ENCODE data around the gene ZNF195.
"Not testable (repeated sequence)": the region's sequence is repeated elsewhere in the genome, so short reads cannot be mapped to it uniquely, and the experiment has no call there.

The ZNF195 gene

DNA sequence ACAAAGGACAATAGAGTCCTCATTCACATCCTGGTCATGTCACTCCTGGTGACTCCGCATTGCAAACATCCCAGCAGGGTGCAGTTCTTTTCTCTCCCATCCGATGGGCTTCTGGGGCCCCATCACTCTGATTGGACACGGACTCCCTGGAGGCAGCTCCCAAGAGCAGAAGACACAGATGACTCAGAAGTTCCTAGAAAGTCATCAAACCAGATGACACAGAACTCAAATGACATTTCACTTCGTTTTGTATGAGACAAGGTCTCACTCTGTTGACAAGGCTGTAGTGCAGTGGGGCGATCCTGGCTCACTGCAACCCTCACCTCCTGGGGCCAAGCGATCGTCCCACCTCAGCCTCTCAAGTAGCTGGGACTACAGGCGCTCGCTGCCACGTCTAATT, 33.2 kb downstream of the ZNF195 start:
- TF ChIP-seq ZNF274 (IDR thresholded peaks at IDR 0.05; ENCODE audit: low read depth, low read length): no peak
- TF ChIP-seq YY1 (IDR thresholded peaks at IDR 0.05; ENCODE audit: insufficient read depth, insufficient read length): no peak
- TF ChIP-seq SUZ12 (IDR thresholded peaks at IDR 0.05; ENCODE audit: extremely low read depth, insufficient read depth, insufficient read length): no peak
- Histone ChIP-seq H3K27me3 (ENCODE audit: insufficient read depth, insufficient read length) (no peaks in the 10 kb centered on the region), H3K36me3 (ENCODE audit: insufficient read depth, insufficient read length, low read length) (no peaks in the 10 kb centered on the region), H3K9me3 (ENCODE audit: insufficient read depth, low read length) (peaks cover 12% of the 10 kb centered on the region), H3K4me1 (ENCODE audit: insufficient read depth, insufficient read length) (no peaks in the 10 kb centered on the region), H3K9ac (ENCODE audit: insufficient read length, low read depth) (no peak overlapping the region), H3K4me3 (ENCODE audit: insufficient read length, low read depth) (no peak overlapping the region)
- DNase-seq (ENCODE audit: low read depth, low spot score): no peak

DNA sequence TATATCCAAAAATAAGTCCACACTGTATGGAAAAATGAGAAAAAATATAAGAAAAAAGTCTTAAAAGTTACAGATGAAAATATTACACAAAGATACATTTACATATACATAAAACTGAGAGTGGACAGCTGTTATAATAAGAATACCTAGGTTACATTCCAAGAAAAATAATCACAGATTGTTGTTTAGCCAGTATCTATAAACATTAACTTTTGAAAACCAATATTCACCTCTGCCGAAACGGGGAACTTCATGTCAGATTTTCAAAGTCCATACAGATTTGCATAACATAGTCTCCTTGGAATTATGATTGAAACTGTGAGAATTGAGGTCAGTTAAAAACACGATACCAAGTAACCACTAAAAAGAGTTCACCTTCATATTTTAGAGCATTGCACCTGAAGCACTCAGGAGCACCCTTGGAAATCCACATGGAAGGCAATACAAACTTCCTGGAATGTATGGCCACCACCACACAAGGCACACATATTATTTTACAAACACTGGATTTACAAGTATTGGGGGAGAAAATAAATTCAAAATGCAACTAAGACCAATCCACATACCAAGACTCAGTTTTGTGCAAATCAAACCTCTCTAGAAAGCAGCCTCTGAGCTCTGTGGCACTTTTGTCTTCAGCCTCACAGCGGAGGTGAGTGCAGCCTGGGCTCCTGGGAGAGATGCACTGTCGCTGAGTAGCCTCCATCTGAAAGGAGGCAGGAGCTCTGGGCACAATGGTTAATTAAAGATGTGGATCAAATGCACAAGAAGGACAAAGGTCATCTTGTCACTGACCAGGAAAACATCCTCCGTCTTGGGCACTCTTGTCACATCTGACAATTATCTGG, 34.4 kb downstream of the ZNF195 start:
- Histone ChIP-seq H3K4me1 (ENCODE audit: insufficient read depth, insufficient read length) (no peaks in the 10 kb centered on the region), H3K36me3 (ENCODE audit: insufficient read depth, insufficient read length, low read length) (no peaks in the 10 kb centered on the region), H3K27me3 (ENCODE audit: insufficient read depth, insufficient read length) (no peaks in the 10 kb centered on the region), H3K4me3 (ENCODE audit: insufficient read length, low read depth) (no peak overlapping the region), H3K9ac (ENCODE audit: insufficient read length, low read depth) (no peak overlapping the region), H3K9me3 (ENCODE audit: insufficient read depth, low read length) (peaks cover 12% of the 10 kb centered on the region)
- no peak for TF ChIP-seq SUZ12 (IDR thresholded peaks at IDR 0.05; ENCODE audit: extremely low read depth, insufficient read depth, insufficient read length)
- DNase-seq (ENCODE audit: low read depth, low spot score): no peak

DNA sequence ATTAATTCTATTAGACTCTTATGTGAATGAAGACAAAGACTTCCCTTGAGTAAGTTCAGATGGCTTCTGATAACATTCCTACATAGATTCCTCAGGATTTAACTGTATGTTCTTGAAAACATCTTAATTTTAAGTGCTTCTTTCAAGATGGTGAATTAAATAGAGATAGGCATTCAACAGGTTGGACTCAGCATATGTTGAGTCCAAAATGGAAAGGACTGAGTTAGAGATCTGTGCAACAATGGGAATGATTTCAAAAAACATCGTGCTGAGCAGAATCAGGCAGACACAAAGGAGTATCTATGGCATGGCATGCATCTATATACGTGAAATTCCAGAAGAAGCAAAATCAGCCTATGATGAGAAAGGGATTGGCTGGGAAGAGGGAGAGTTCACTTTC, 36.2 kb downstream of the ZNF195 start:
- TF ChIP-seq YY1 (IDR thresholded peaks at IDR 0.05; ENCODE audit: insufficient read depth, insufficient read length) (no peak), ZNF274 (IDR thresholded peaks at IDR 0.05; ENCODE audit: low read depth, low read length) (no peak), SUZ12 (IDR thresholded peaks at IDR 0.05; ENCODE audit: extremely low read depth, insufficient read depth, insufficient read length) (no peak)
- DNase-seq (ENCODE audit: low read depth, low spot score): no peak
- H3K4me1 ChIP-seq (ENCODE audit: insufficient read depth, insufficient read length): no peaks in the 10 kb centered on the region
- H3K36me3 ChIP-seq (ENCODE audit: insufficient read depth, insufficient read length, low read length): no peaks in the 10 kb centered on the region
- no peak overlapping the region for H3K9ac ChIP-seq (ENCODE audit: insufficient read length, low read depth)
- no peaks in the 10 kb centered on the region for H3K27me3 ChIP-seq (ENCODE audit: insufficient read depth, insufficient read length)
- peaks cover 21% of the 10 kb centered on the region for H3K9me3 ChIP-seq (ENCODE audit: insufficient read depth, low read length)
- H3K4me3 ChIP-seq (ENCODE audit: insufficient read length, low read depth): no peak overlapping the region

DNA sequence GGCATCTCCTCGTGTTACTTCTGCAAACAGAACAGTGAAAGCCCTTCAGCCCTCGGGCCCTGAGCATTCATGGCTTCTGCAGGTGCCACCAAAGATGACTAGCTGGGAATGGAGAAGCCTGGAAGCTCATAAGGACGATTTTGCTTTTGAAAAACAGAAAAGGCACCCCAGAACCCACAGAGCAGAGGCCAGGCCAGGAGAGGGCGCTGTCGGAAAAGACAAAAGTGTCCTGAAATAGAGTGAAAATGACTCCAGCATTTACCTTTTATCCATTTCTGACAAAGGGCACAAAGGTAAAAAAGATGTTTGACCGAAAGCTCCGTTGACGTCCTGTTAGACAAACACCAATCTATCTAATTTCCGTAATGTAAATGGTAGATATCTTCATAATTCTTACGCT, 37.6 kb downstream of the ZNF195 start:
- no peak overlapping the region for H3K4me3 ChIP-seq (ENCODE audit: insufficient read length, low read depth)
- no peak overlapping the region for H3K9ac ChIP-seq (ENCODE audit: insufficient read length, low read depth)
- no peaks in the 10 kb centered on the region for H3K27me3 ChIP-seq (ENCODE audit: insufficient read depth, insufficient read length)
- H3K4me1 ChIP-seq (ENCODE audit: insufficient read depth, insufficient read length): no peaks in the 10 kb centered on the region
- peaks cover 8% of the 10 kb centered on the region; the same call in 1 of the 2 replicates for H3K9me3 ChIP-seq (ENCODE audit: insufficient read depth, low read length)
- TF ChIP-seq YY1 (IDR thresholded peaks at IDR 0.05; ENCODE audit: insufficient read depth, insufficient read length) (no peak), SUZ12 (IDR thresholded peaks at IDR 0.05; ENCODE audit: extremely low read depth, insufficient read depth, insufficient read length) (no peak), ZNF274 (IDR thresholded peaks at IDR 0.05; ENCODE audit: low read depth, low read length) (no peak)
- peak; percentile 43 for DNase-seq (ENCODE audit: low read depth, low spot score)
- no peaks in the 10 kb centered on the region for H3K36me3 ChIP-seq (ENCODE audit: insufficient read depth, insufficient read length, low read length)

DNA sequence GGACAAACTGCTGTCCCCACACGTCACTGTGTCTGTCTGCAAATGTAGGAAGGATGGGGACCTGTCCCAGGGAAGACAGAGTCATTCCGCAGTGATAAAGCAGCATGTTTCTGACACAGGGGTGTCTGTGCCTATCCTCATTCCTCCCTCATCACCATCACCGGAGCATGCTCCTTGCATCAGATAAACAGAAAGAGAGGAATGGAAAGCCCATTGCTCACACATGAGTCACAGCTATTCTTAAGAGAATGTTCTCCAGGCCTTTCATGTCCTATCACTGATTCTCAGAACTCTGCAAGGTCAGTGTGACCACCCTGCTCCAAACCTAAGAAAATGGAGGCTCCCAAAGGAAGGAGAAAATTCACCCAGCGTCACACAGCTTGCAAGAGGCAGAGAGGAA, 38.9 kb downstream of the ZNF195 start:
- TF ChIP-seq ZNF274 (IDR thresholded peaks at IDR 0.05; ENCODE audit: low read depth, low read length) (no peak), SUZ12 (IDR thresholded peaks at IDR 0.05; ENCODE audit: extremely low read depth, insufficient read depth, insufficient read length) (no peak), YY1 (IDR thresholded peaks at IDR 0.05; ENCODE audit: insufficient read depth, insufficient read length) (no peak)
- no peak overlapping the region for H3K4me3 ChIP-seq (ENCODE audit: insufficient read length, low read depth)
- peaks cover 8% of the 10 kb centered on the region; the same call in 1 of the 2 replicates for H3K9me3 ChIP-seq (ENCODE audit: insufficient read depth, low read length)
- no peak for DNase-seq (ENCODE audit: low read depth, low spot score)
- H3K27me3 ChIP-seq (ENCODE audit: insufficient read depth, insufficient read length): no peaks in the 10 kb centered on the region
- H3K4me1 ChIP-seq (ENCODE audit: insufficient read depth, insufficient read length): no peaks in the 10 kb centered on the region
- no peaks in the 10 kb centered on the region for H3K36me3 ChIP-seq (ENCODE audit: insufficient read depth, insufficient read length, low read length)
- no peak overlapping the region for H3K9ac ChIP-seq (ENCODE audit: insufficient read length, low read depth)

DNA sequence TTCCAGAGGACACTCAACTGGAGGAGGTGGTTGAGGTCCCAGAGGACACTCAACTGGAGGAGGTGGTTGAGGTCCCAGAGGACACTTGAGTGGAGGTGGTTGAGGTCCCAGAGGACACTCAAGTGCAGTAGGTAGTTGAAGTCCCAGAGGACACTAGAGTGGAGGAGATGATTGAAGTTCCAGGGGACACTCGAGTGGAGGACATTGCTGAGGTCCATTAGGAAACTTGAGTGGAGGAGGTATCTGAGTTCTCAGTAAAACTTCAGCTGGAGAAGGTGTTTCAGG, 39.7 kb downstream of the ZNF195 start:
- no peak for DNase-seq (ENCODE audit: low read depth, low spot score)
- no peaks in the 10 kb centered on the region for H3K4me1 ChIP-seq (ENCODE audit: insufficient read depth, insufficient read length)
- TF ChIP-seq SUZ12 (IDR thresholded peaks at IDR 0.05; ENCODE audit: extremely low read depth, insufficient read depth, insufficient read length): no peak
- no peak for TF ChIP-seq ZNF274 (IDR thresholded peaks at IDR 0.05; ENCODE audit: low read depth, low read length)
- no peak for TF ChIP-seq YY1 (IDR thresholded peaks at IDR 0.05; ENCODE audit: insufficient read depth, insufficient read length)
- no peak overlapping the region for H3K4me3 ChIP-seq (ENCODE audit: insufficient read length, low read depth)
- H3K27me3 ChIP-seq (ENCODE audit: insufficient read depth, insufficient read length): no peaks in the 10 kb centered on the region
- peaks cover 8% of the 10 kb centered on the region; the same call in 1 of the 2 replicates for H3K9me3 ChIP-seq (ENCODE audit: insufficient read depth, low read length)
- no peaks in the 10 kb centered on the region for H3K36me3 ChIP-seq (ENCODE audit: insufficient read depth, insufficient read length, low read length)
- no peak overlapping the region for H3K9ac ChIP-seq (ENCODE audit: insufficient read length, low read depth)

DNA sequence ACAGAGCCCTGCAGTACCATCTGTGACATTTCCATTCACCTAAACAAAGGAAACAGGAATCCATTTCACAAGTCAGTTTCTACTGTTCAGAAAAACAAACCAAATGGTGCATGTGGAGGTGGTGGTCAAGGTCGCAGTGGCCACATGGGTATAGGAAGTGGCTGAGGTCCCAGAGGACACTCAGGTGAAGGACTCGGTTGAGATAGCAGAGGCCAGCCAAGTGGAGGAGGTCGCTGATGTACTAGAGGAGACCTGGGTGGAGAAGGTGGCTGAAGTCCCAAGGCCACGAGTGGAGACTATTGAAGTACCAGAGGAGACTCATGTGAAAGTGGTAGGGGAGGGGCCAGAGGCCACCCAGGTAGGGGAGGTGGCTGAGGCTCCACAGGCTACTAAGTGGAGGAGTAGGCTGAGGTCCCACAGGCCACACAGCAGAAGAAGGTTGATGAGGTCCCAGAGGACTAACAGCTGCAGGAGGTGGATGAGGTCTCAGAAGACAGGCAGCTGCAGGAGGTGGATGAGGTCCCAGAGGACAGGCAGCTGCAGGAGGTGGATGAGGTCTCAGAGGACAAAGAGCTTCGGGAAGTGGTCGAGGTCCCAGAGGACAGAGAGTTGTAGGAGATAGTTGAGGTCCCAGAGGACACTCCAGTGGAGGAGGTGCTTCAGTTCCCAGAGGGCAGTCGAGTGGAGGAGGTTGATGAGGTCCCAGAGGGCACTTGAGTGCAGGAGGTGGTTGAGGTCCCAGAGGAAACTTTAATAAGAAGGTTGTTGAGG, 40.2 kb downstream of the ZNF195 start:
- Histone ChIP-seq H3K4me1 (ENCODE audit: insufficient read depth, insufficient read length) (no peaks in the 10 kb centered on the region), H3K4me3 (ENCODE audit: insufficient read length, low read depth) (no peak overlapping the region), H3K9me3 (ENCODE audit: insufficient read depth, low read length) (peaks cover 8% of the 10 kb centered on the region; the same call in 1 of the 2 replicates), H3K36me3 (ENCODE audit: insufficient read depth, insufficient read length, low read length) (no peaks in the 10 kb centered on the region), H3K9ac (ENCODE audit: insufficient read length, low read depth) (no peak overlapping the region), H3K27me3 (ENCODE audit: insufficient read depth, insufficient read length) (no peaks in the 10 kb centered on the region)
- TF ChIP-seq ZNF274 (IDR thresholded peaks at IDR 0.05; ENCODE audit: low read depth, low read length) (no peak), SUZ12 (IDR thresholded peaks at IDR 0.05; ENCODE audit: extremely low read depth, insufficient read depth, insufficient read length) (no peak), YY1 (IDR thresholded peaks at IDR 0.05; ENCODE audit: insufficient read depth, insufficient read length) (no peak)
- no peak for DNase-seq (ENCODE audit: low read depth, low spot score)

DNA sequence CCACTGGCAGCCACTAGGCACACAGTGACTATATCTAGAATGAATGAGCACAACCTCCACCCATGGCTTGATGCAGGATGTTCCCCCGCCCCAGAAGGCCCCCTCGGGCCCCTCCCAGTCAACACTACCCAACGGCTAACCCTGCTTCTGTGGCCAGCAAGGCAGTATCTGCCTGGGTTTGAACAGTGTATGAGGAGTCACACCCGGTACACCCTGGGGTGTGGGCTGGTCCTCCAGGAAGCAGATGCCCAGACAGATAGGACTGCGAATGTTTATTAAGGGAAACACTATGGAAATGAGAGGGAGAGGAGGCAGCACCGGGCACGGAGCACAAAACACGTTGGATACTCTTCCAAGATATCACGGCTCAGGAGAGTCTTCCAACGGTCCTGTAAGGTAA, 42.5 kb downstream of the ZNF195 start:
- DNase-seq (ENCODE audit: low read depth, low spot score); H3K4me3 ChIP-seq (ENCODE audit: insufficient read length, low read depth); H3K4me1 ChIP-seq (ENCODE audit: insufficient read depth, insufficient read length); H3K27me3 ChIP-seq (ENCODE audit: insufficient read depth, insufficient read length); H3K36me3 ChIP-seq (ENCODE audit: insufficient read depth, insufficient read length, low read length); H3K9ac ChIP-seq (ENCODE audit: insufficient read length, low read depth); H3K9me3 ChIP-seq (ENCODE audit: insufficient read depth, low read length): not testable (repeated sequence)

DNA sequence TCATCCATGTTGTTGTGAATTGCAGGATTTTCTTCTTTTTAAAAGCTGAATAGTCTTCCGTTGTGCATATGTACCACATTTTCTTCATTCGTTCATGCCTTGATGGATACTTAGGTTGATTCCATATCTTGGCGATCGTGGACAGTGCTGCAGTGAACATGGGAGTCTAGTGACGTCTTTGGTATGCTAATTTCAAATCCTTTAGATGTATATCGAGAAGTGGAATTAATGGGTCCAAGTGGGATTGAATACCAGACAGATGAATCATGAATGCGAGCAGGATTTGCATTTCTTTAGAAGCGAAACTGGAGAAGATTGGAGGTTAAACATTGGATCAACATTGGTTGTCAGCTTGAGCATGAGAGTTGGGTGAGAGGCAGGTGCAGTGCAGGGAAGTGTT, 45.8 kb downstream of the ZNF195 start:
- not testable (repeated sequence) for H3K27me3 ChIP-seq (ENCODE audit: insufficient read depth, insufficient read length); H3K4me3 ChIP-seq (ENCODE audit: insufficient read length, low read depth); DNase-seq (ENCODE audit: low read depth, low spot score); H3K36me3 ChIP-seq (ENCODE audit: insufficient read depth, insufficient read length, low read length); H3K4me1 ChIP-seq (ENCODE audit: insufficient read depth, insufficient read length); H3K9ac ChIP-seq (ENCODE audit: insufficient read length, low read depth); H3K9me3 ChIP-seq (ENCODE audit: insufficient read depth, low read length)

DNA sequence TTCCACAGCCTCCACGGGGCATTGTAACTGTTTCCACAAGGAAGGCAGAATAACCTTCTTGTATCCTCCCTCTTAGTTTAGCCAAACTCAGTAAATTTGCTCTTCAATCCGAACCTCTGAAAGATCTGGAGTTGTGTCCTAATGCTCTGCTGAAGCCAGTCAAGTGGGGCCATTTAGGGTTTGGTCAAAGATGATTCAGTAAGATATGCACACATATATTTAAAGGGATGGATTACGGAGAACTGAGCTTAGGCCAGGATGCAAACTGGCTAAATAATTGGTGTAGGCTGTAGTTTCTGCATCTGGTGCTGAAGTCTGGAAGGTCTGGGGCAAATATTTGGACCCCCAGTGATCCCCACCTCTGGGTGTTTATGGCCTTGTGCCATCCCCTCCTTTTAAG, 47.9 kb downstream of the ZNF195 start:
- H3K9me3 ChIP-seq (ENCODE audit: insufficient read depth, low read length); H3K9ac ChIP-seq (ENCODE audit: insufficient read length, low read depth); H3K27me3 ChIP-seq (ENCODE audit: insufficient read depth, insufficient read length); H3K36me3 ChIP-seq (ENCODE audit: insufficient read depth, insufficient read length, low read length); H3K4me1 ChIP-seq (ENCODE audit: insufficient read depth, insufficient read length); H3K4me3 ChIP-seq (ENCODE audit: insufficient read length, low read depth); DNase-seq (ENCODE audit: low read depth, low spot score): not testable (repeated sequence)
